Natural killer cell treated with Interleukin-12 subunit alpha and Interleukin-12 subunit beta and Interleukin-15 and Interleukin-18, amount 100 ng/mL, for 72 hours (primary cell): ENCODE data around the gene MPP1. TPM values are rescaled to one million over a fixed set of nuclear protein-coding genes. Genes with fewer than 3 reads are reported as not detected.

Experiments used
- ATAC-seq, 2 donors: fragments of 150-1000 bp; cut with Tn5 transposase in 1 of 2; sonication (Bioruptor Pico), chemical (Tn5 transposase) in 1 of 2; 2 replicates each; pipeline ENCODE4 v1.10.0; 2021
- DNase-seq: peaks from one replicate; pipeline ENCODE4 v3.0.0; 2022; ENCODE audit warnings: low spot score
- H3K27ac Mint-ChIP-seq, 2 donors: 1 replicate in 1 of 2; 2 replicates in 1 of 2; pipeline ENCODE4 v1.8.0; 2022; ENCODE audit warnings: mixed read lengths in 2 of 2, mild to moderate bottlenecking in 1 of 2, moderate library complexity in 1 of 2
- H3K27me3 Mint-ChIP-seq, 2 donors: 1 replicate in 1 of 2; 2 replicates in 1 of 2; pipeline ENCODE4 v1.8.0; 2022; ENCODE audit warnings: mixed read lengths in 2 of 2
- H3K36me3 Mint-ChIP-seq: one replicate; pipeline ENCODE4 v1.8.0; 2022; ENCODE audit warnings: mixed read lengths
- H3K4me1 Mint-ChIP-seq, 2 donors: 1 replicate in 1 of 2; 2 replicates in 1 of 2; pipeline ENCODE4 v1.8.0; 2022; ENCODE audit warnings: low read depth in 2 of 2, mixed read lengths in 2 of 2, mild to moderate bottlenecking in 1 of 2
- H3K4me3 Mint-ChIP-seq: one replicate; pipeline ENCODE4 v1.8.0; 2022; ENCODE audit warnings: mixed read lengths
- H3K9me3 Mint-ChIP-seq: 2 replicates; pipeline ENCODE4 v1.8.0; 2022; ENCODE audit warnings: mixed read lengths
- total RNA-seq, 2 donors: library from RNA; stranded (reverse); gene quantifications; one replicate each; pipeline ENCODE4 v1.2.3, GENCODE V29; 2022

MPP1 gene
- total RNA-seq, 2 donors from 2014 or later: 21.0 to 26.6 TPM

DNA sequence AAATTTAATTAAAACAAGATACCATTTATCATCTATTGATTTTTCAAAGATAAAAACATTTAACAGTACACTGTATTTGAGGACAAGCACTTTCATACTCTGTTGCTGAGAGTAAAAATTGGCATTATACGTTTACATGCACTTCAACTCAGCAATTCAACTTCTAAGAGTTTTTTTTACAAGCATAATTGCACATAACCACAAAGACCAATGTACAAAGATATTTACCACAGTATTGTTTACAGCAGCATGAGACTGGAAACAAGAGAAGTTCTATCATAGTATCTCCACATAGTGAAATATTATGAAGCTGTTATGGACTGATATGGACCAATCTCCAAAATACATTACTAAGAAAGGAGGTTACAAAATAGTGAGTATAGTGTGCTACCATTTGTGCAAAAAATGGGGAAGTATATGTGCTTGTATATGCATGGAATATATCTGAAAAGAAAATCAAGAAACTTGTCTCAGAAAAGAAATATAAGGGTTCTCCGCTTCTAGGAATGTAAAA lies 65.3 kb downstream of the MPP1 start:
- ATAC-seq: no peak
- peak overlapping the region; percentile 60 for H3K4me3 Mint-ChIP-seq
- H3K36me3 Mint-ChIP-seq: peaks cover 10% of the 10 kb centered on the region
- no peak for DNase-seq
- no peaks in the 10 kb centered on the region for H3K27me3 Mint-ChIP-seq
- H3K27ac Mint-ChIP-seq: peak overlapping the region; percentile 95 to 99
- peaks cover 57 to 75% of the 10 kb centered on the region in 2 donors for H3K4me1 Mint-ChIP-seq
- H3K9me3 Mint-ChIP-seq: no peaks in the 10 kb centered on the region

DNA sequence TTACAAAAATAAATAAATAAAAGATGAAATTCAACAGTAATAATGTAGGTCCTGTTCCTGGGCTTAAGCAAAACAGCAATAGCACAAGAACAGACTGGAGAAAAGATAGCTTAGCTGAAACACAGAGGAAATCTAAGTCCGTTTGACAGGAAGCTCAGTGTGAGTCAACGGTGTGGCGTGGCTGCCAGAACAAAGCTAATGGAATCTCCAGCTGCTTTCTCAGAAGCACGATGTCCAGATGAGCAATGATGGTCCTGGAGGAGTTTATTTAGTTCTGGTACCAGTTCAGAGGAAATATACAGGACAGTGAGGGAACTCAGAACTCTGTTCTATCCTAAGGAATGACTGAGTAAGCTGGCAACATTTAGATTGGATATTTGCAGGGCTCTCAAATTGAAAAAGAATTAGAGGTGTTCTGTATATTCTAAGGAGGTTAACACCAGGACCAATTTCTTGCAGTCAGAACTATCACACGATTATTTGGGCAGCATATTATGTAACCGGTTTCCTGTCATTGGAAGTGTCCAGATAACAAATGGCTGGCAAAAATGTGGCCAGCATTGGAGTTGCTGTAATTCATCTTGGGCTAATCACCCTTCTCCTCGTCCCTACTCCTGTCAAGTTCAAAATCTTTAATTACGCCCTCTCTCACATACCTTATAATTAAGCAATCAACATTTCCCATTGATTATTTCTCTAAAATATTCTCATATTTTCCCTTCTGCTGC lies 67.1 kb downstream of the MPP1 start:
- no peaks in the 10 kb centered on the region for H3K9me3 Mint-ChIP-seq
- peak overlapping the region; percentile 95 to 99 for H3K27ac Mint-ChIP-seq
- ATAC-seq (peak; percentile 56 to 60), DNase-seq (no peak)
- H3K36me3 Mint-ChIP-seq: peaks cover 10% of the 10 kb centered on the region
- H3K27me3 Mint-ChIP-seq: no peaks in the 10 kb centered on the region
- H3K4me3 Mint-ChIP-seq: peak overlapping the region; percentile 83
- H3K4me1 Mint-ChIP-seq: peaks cover 62 to 80% of the 10 kb centered on the region in 2 donors

DNA sequence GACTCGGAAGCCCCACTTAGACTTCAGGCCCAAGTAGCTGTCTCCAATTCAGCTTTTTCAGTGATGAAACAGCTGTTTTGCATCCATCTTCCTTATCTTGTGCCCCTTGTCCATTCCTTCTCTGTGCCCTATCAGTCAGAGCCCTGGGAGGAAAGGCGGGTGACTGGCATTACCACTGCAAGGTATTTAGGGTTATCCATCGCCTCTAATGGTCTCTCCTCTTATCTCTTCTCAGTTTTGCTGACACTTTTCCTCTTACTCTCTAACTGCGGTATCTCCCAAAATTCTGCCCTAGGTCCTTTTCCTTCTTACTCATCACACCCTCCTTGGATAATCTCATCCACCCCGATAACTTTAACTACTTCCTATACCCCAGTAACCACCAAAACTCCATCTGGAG lies 68.1 kb downstream of the MPP1 start:
- no peaks in the 10 kb centered on the region for H3K27me3 Mint-ChIP-seq
- H3K4me3 Mint-ChIP-seq: peak overlapping the region; percentile 83
- ATAC-seq (no peak), DNase-seq (no peak)
- peak overlapping the region; percentile 95 to 99 for H3K27ac Mint-ChIP-seq
- H3K9me3 Mint-ChIP-seq: no peaks in the 10 kb centered on the region
- peaks cover 64 to 79% of the 10 kb centered on the region in 2 donors for H3K4me1 Mint-ChIP-seq
- H3K36me3 Mint-ChIP-seq: peaks cover 10% of the 10 kb centered on the region

DNA sequence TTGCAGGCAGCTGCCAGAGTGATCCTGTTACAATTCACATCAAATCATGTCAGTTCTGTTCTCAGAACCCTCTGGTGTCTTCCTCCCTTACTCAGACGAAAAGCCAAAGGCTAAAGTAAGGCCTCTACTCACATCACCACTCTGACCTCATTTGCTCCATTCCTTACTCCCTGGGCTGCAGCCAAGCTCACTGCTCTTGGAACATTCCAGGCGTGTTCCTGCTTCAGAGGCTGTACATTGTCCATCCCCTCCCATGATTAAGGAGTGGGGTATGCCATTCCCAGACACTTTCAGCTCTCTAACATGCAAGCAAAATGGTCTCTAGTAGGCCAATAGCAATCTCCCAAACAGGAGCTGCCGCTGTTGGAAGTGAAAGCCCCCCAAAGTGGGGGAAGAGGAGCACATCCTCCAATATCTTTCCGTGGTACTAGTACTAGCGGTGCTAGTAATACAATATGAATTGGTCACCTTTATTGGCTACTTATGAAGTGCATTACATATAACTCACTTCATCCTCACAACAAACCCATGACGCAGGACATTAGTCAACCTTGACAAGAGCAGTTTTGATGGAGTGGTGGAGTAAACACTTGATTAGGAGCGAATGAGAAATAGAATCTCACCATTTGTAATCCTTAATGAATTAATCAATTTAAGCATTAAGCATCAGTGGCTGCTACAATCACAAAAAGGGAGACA lies 69.4 kb downstream of the MPP1 start:
- peaks cover 10% of the 10 kb centered on the region for H3K36me3 Mint-ChIP-seq
- peak overlapping the region; percentile 83 for H3K4me3 Mint-ChIP-seq

DNA sequence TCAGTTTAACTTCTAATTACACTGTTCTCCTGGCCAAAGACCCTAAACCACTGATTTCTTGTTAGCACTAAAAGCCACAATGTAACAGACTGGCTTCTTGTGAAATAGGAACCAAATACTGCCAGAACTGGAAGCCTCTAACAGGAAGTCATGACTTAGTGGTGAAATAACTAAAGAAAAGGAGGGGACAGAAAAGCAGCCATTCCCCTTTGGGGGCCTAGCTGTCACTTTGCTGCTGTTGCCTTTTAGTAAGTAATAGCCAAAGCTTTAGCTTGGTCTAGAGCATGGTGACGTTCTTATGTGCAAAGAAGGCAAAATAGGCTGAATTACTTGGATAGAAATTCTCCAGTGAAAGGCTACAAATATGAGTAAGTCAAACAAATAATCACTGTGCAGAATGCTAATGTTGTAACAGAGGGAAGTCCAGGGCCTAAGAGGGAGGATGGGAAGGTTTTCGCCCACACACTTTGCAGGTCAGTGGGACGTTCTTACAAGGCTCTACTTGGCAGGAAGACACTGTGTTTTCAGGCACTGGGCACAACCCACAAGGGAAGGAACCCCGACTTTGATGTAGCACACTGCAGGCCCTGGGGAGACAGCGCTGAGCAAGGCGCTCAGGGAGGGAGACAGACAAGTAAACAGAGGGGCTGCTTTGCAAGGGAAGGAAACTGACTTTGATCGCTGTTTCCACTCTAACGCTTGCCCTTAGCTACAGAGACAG lies 71.1 kb downstream of the MPP1 start:
- Mint-ChIP-seq H3K9me3 (no peaks in the 10 kb centered on the region), H3K27ac (peak overlapping the region; percentile 95 to 99)

More for the DNA sequence above, 69.4 kb downstream of the MPP1 start:
- Mint-ChIP-seq H3K27ac (peak overlapping the region; percentile 95 to 99), H3K9me3 (no peaks in the 10 kb centered on the region), H3K27me3 (no peaks in the 10 kb centered on the region), H3K4me1 (peaks cover 69 to 92% of the 10 kb centered on the region in 2 donors)
- ATAC-seq: no peak
- no peak for DNase-seq

GRCh38 chrX:154733066-154733425 lies 72.2 kb downstream of the MPP1 start:
- ATAC-seq (peak in 1 of 2 donors; percentile 45), DNase-seq (no peak)
- Mint-ChIP-seq H3K4me3 (peak overlapping the region; percentile 83), H3K27ac (peak overlapping the region; percentile 95 to 99), H3K4me1 (peaks cover 80 to 96% of the 10 kb centered on the region in 2 donors), H3K36me3 (peaks cover 10% of the 10 kb centered on the region), H3K27me3 (no peaks in the 10 kb centered on the region), H3K9me3 (no peaks in the 10 kb centered on the region)

More for the DNA sequence above, 71.1 kb downstream of the MPP1 start:
- Mint-ChIP-seq H3K27me3 (no peaks in the 10 kb centered on the region), H3K4me1 (peaks cover 75 to 96% of the 10 kb centered on the region in 2 donors), H3K4me3 (peak overlapping the region; percentile 83), H3K36me3 (peaks cover 10% of the 10 kb centered on the region)
- ATAC-seq: peak; percentile 62 to 76
- peak; percentile 76 for DNase-seq

- ATAC-seq: peak; percentile 26 to 42
- Mint-ChIP-seq H3K27ac (peak overlapping the region; percentile 95 to 99), H3K36me3 (peaks cover 10% of the 10 kb centered on the region), H3K27me3 (no peaks in the 10 kb centered on the region), H3K4me3 (peak overlapping the region; percentile 83), H3K4me1 (peaks cover 78 to 97% of the 10 kb centered on the region in 2 donors), H3K9me3 (no peaks in the 10 kb centered on the region)
- DNase-seq: peak; percentile 73
Observed at GRCh38 chrX:154732421-154733065, 72.7 kb downstream of the MPP1 start.

DNA sequence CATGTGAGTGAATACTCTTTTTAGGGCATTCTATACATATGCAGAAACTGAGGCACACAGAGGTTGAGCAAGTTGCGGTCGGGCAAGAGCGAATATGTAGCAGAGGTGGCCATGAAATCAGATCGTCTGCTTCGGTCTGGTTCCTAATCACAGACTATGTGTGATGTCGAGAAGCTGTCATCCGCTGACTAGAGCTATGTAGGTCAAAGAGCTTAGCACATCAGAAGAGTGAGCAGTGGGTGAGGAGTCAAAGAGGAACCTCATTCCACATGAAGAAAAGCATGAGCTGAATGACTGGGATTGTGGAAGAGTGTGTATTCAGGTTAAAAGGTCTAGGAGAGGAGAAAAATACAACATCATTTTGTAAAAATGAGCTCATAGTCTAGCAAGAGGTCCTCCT lies 73.4 kb downstream of the MPP1 start:
- Mint-ChIP-seq H3K4me1 (peaks cover 78 to 97% of the 10 kb centered on the region in 2 donors), H3K9me3 (no peaks in the 10 kb centered on the region), H3K27ac (peak overlapping the region; percentile 95 to 99), H3K4me3 (peak overlapping the region; percentile 83), H3K36me3 (peaks cover 9% of the 10 kb centered on the region), H3K27me3 (peaks cover 0 to 2% of the 10 kb centered on the region in 2 donors)
- peak; percentile 71 for DNase-seq
- ATAC-seq: peak; percentile 76 to 78

GRCh38 chrX:154731184-154731583 lies 74.1 kb downstream of the MPP1 start:
- ATAC-seq: peak; percentile 61 to 63
- no peak for DNase-seq
- H3K9me3 Mint-ChIP-seq: no peaks in the 10 kb centered on the region
- peak overlapping the region; percentile 95 to 99 for H3K27ac Mint-ChIP-seq
- H3K36me3 Mint-ChIP-seq: peaks cover 7% of the 10 kb centered on the region
- H3K4me3 Mint-ChIP-seq: peak overlapping the region; percentile 83
- H3K27me3 Mint-ChIP-seq: peaks cover 0 to 2% of the 10 kb centered on the region in 2 donors
- H3K4me1 Mint-ChIP-seq: peaks cover 78 to 97% of the 10 kb centered on the region in 2 donors

DNA sequence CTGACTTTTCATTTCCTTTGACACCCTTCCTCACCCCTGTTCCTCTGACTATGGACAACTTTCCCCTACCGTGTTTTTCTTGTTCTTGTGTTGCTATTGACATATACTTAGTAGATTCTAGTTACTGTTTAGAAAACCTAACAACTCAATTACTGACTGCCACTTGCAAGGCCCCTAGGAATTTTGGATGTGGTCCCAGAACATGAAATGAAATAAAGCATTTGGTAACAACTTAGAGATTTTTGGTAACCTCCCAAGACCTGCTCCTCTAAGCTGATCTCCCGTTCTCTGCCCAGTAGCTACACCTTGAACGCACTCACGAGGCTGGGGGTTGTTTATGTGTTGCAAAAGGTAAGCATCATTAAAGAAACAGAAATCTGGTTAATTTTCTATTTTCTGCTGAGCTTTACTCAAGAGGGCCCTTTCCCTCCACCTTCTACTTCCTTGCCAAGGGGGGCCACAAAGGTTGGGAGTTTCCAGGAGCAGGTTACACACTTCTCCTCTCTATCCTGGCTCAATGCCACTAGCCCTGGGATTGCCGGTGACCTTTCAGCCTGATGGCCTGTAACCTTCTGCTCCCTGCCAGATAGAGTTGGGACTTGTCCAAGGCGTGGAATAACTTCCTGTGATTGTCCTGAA lies 74.9 kb downstream of the MPP1 start:
- Mint-ChIP-seq H3K27me3 (peaks cover 0 to 2% of the 10 kb centered on the region in 2 donors), H3K27ac (peak overlapping the region; percentile 95 to 99), H3K4me3 (peak overlapping the region; percentile 83), H3K9me3 (no peaks in the 10 kb centered on the region), H3K4me1 (peaks cover 78 to 97% of the 10 kb centered on the region in 2 donors), H3K36me3 (peaks cover 14% of the 10 kb centered on the region)
- DNase-seq (no peak), ATAC-seq (no peak)

DNA sequence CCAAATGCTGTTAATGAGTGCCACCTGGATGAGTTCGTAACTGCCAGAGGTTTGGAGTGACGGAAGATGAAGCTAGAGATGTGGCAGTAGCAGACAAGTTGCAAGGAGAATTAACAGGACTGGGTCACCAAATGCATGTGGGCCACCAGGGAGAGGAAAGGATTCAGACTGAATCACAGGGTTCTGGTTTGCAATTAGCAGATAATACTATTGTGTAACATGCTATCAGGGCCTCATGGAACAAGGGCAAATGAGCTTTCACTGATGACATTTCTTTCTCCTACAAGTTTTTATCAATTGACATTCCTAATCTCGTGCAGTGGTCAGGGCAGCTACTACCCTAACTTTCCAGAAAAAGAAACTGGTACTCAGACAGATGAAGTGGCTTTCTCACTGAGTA lies 75.8 kb downstream of the MPP1 start:
- Mint-ChIP-seq H3K9me3 (no peaks in the 10 kb centered on the region), H3K36me3 (peaks cover 14% of the 10 kb centered on the region)

More for the DNA sequence above, 75.8 kb downstream of the MPP1 start:
- ATAC-seq (no peak), DNase-seq (no peak)
- peaks cover 80 to 97% of the 10 kb centered on the region in 2 donors for H3K4me1 Mint-ChIP-seq
- H3K4me3 Mint-ChIP-seq: peak overlapping the region; percentile 83
- H3K27ac Mint-ChIP-seq: peak overlapping the region; percentile 95 to 99
- H3K27me3 Mint-ChIP-seq: peaks cover 0 to 2% of the 10 kb centered on the region in 2 donors
